Breast epithelium (tissue), 3 donors: ENCODE data around the gene GLIS2.

Experiments used
- POLR2A ChIP-seq: fragments of 450-650 bp; IDR thresholded peaks from one replicate; pipeline ENCODE4 v1.6.1; 2016; ENCODE audit warnings: antibody characterized with exemption, mild to moderate bottlenecking, moderate library complexity
- POLR2AphosphoS5 ChIP-seq, 3 donors: sonication (generic); formaldehyde crosslinking; IDR thresholded peaks; one replicate each; pipeline ENCODE4 v1.6.1; 2017; ENCODE audit warnings: antibody characterized with exemption in 3 of 3

DNA sequence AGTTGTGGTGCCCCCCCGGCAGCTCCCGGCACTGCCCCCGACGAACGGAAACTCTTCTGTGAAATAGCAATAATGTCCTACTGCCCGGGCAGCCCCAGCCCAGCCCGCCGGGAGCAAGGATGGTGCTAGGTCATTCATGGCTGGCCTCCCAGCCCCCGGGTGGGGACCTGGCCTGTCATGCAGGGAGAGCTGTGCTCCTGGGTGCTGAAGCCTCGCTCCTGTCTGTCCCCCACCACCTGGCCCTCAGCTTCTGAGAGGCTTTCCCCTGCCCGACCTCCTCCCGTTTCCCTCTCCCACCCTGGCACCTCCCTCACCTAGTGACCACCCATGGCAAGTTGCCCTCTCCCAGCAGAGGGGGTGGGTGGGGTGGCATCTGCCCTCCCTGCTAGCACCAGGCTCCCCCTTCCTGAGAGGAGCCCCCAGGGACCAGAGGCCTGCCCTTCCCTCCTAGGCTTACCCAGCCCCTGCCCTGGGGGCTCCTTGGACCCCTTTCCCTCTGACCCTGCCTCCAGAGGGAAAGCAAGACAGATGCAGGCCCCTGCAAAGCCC, 21.7 kb downstream of the GLIS2 start:
- no peak for TF ChIP-seq POLR2AphosphoS5 (IDR thresholded peaks at IDR 0.05)
- TF ChIP-seq POLR2A: no peak
